WTC11 (cell line): ENCODE data around the gene CCL25. TPM values are rescaled to one million over a fixed set of nuclear protein-coding genes. Genes with fewer than 3 reads are reported as not detected.

Source experiments
- ATAC-seq: fragments of 200-7000 bp; cut with Tn5 transposase; 2 replicates; pipeline ENCODE4 v1.10.0; 2021; ENCODE audit warnings: mild to moderate bottlenecking, moderate library complexity
- CTCF ChIA-PET: fragments of 300-600 bp; sonication (Branson Sonifier 250); formaldehyde crosslinking; loops from one replicate; lab custom pipeline; 2021; ENCODE audit warnings: antibody characterized with exemption; lab: Charles Lee
- POLR2A ChIA-PET: fragments of 350-600 bp; sonication (Branson Sonifier 250); formaldehyde crosslinking; loops from one replicate; lab custom pipeline; 2021; ENCODE audit warnings: antibody characterized with exemption; lab: Charles Lee
- DNase-seq: peaks from one replicate; pipeline ENCODE4 v3.0.0; 2021; ENCODE audit warnings: low spot score
- H3K27ac Mint-ChIP-seq: 2 replicates; pipeline ENCODE4 v1.8.0; 2021; ENCODE audit warnings: mixed read lengths
- H3K27me3 Mint-ChIP-seq: 2 replicates; pipeline ENCODE4 v1.8.0; 2021; ENCODE audit warnings: low read depth, mild to moderate bottlenecking, moderate library complexity, mixed read lengths
- H3K36me3 Mint-ChIP-seq: 2 replicates; pipeline ENCODE4 v1.8.0; 2021; ENCODE audit warnings: mixed read lengths
- H3K4me1 Mint-ChIP-seq: 2 replicates; pipeline ENCODE4 v1.8.0; 2022; ENCODE audit warnings: mixed read lengths
- H3K4me3 Mint-ChIP-seq: 2 replicates; pipeline ENCODE4 v1.8.0; 2021; ENCODE audit warnings: mild to moderate bottlenecking, moderate library complexity, mixed read lengths
- H3K9me3 Mint-ChIP-seq: 2 replicates; pipeline ENCODE4 v1.8.0; 2021; ENCODE audit warnings: mixed read lengths
- ATF6 ChIP-seq: sonication (generic); formaldehyde crosslinking; IDR thresholded peaks from 2 replicates; pipeline ENCODE4 v1.8.1; 2023; ENCODE audit warnings: mild to moderate bottlenecking, missing genetic modification reagents
- CREB1 ChIP-seq: sonication (generic); formaldehyde crosslinking; IDR thresholded peaks from 2 replicates; pipeline ENCODE4 v1.8.0; 2023; ENCODE audit warnings: mild to moderate bottlenecking, missing genetic modification reagents
- CTCF ChIP-seq: fragments of 200-600 bp; IDR thresholded peaks from 2 replicates; pipeline ENCODE4 v1.8.0; 2022; ENCODE audit warnings: antibody characterized with exemption
- E2F4 ChIP-seq: sonication (generic); formaldehyde crosslinking; IDR thresholded peaks from 2 replicates; pipeline ENCODE4 v1.8.1; 2022; ENCODE audit warnings: low read depth, mild to moderate bottlenecking, moderate library complexity, missing genetic modification reagents, borderline replicate concordance
- ERG ChIP-seq: fragments of 250-450 bp; sonication (Bioruptor Pico); IDR thresholded peaks from 2 replicates; pipeline ENCODE4 v1.8.0; 2021; ENCODE audit warnings: mild to moderate bottlenecking
- FOXK1 ChIP-seq: sonication (generic); formaldehyde crosslinking; IDR thresholded peaks from 2 replicates; pipeline ENCODE4 v1.8.0; 2022; ENCODE audit warnings: mild to moderate bottlenecking, moderate library complexity, missing genetic modification reagents
- HMGA2 ChIP-seq: fragments of 250-450 bp; sonication (Bioruptor Pico); IDR thresholded peaks from 2 replicates; pipeline ENCODE4 v1.4.0; 2021; ENCODE audit warnings: mild to moderate bottlenecking, moderate library complexity
- MXD4 ChIP-seq: fragments of 250-450 bp; sonication (Bioruptor Pico); IDR thresholded peaks from 2 replicates; pipeline ENCODE4 v1.8.0; 2021; ENCODE audit warnings: mild to moderate bottlenecking, moderate library complexity, borderline replicate concordance
- MYBL2 ChIP-seq: sonication (generic); formaldehyde crosslinking; IDR thresholded peaks from 2 replicates; pipeline ENCODE4 v1.8.1; 2023; ENCODE audit warnings: mild to moderate bottlenecking, moderate library complexity, missing genetic modification reagents
- NFYB ChIP-seq: sonication (generic); formaldehyde crosslinking; conservative IDR thresholded peaks from 2 replicates; pipeline ENCODE4 v1.8.0; 2022; ENCODE audit warnings: low read depth, missing genetic modification reagents
- NR1H2 ChIP-seq: sonication (generic); formaldehyde crosslinking; IDR thresholded peaks from 2 replicates; pipeline ENCODE4 v1.9.0; 2021; ENCODE audit warnings: mild to moderate bottlenecking, moderate library complexity, missing genetic modification reagents
- PRDM15 ChIP-seq: sonication (generic); formaldehyde crosslinking; IDR thresholded peaks from 2 replicates; pipeline ENCODE4 v1.8.0; 2022; ENCODE audit warnings: missing genetic modification reagents
- SOX15 ChIP-seq: fragments of 250-450 bp; sonication (Bioruptor Pico); IDR thresholded peaks from 2 replicates; pipeline ENCODE4 v1.9.0; 2021; ENCODE audit warnings: mild to moderate bottlenecking
- TEAD4 ChIP-seq: sonication (generic); formaldehyde crosslinking; IDR thresholded peaks from 2 replicates; pipeline ENCODE4 v1.8.0; 2022; ENCODE audit warnings: mild to moderate bottlenecking, missing genetic modification reagents
- USF1 ChIP-seq: sonication (generic); formaldehyde crosslinking; IDR thresholded peaks from 2 replicates; pipeline ENCODE4 v1.8.0; 2022; ENCODE audit warnings: mild to moderate bottlenecking, missing genetic modification reagents
- USF2 ChIP-seq: sonication (generic); formaldehyde crosslinking; IDR thresholded peaks from 2 replicates; pipeline ENCODE4 v1.8.1; 2023; ENCODE audit warnings: mild to moderate bottlenecking, missing genetic modification reagents, moderate library complexity
- ZMAT4 ChIP-seq: fragments of 250-450 bp; sonication (Bioruptor Pico); IDR thresholded peaks from 2 replicates; pipeline ENCODE4 v1.9.0; 2021; ENCODE audit warnings: mild to moderate bottlenecking
- ZNF423 ChIP-seq: fragments of 250-450 bp; sonication (Bioruptor Pico); IDR thresholded peaks from 2 replicates; pipeline ENCODE4 v2.1.2; 2022; ENCODE audit warnings: mild to moderate bottlenecking, moderate library complexity
- total RNA-seq: library from RNA; stranded (reverse); gene quantifications from 3 replicates; pipeline ENCODE4 v1.2.3, GENCODE V29; 2021

Gene CCL25
- total RNA-seq, 1 experiment from 2014 or later = not detected

GRCh38 chr19:8089664-8090601, 37.4 kb downstream of the CCL25 start:
- POLR2A ChIA-PET = interaction anchor here (0.6 kb wide), 1 partner anchor 244 kb away, joined by 3 read pairs; no protein-coding TSS in a partner anchor
- TF ChIP-seq HMGA2 (CRISPR knock-in tag) (no peak), USF1 (CRISPR knock-in tag) (peak; percentile 45; the same call in 1 of the 2 replicates), USF2 (CRISPR knock-in tag) (peak; percentile 77), NFYB (CRISPR knock-in tag) (peak; percentile 50)
- no peak overlapping the region for H3K27ac Mint-ChIP-seq
- H3K27me3 Mint-ChIP-seq = no peaks in the 10 kb centered on the region; the same call in 1 of the 2 replicates
- H3K4me3 Mint-ChIP-seq = no peak overlapping the region
- peaks cover 45% of the 10 kb centered on the region for H3K36me3 Mint-ChIP-seq
- peak; percentile 41 for ATAC-seq
- peaks cover 5% of the 10 kb centered on the region for H3K9me3 Mint-ChIP-seq
- no peaks in the 10 kb centered on the region for H3K4me1 Mint-ChIP-seq
- CTCF ChIA-PET = interaction anchor here (1.1 kb wide), 1 partner anchor 87 kb away, joined by 3 read pairs; no protein-coding TSS in a partner anchor
- no peak for DNase-seq

- no peaks in the 10 kb centered on the region; the same call in 1 of the 2 replicates for H3K27me3 Mint-ChIP-seq
- no peak overlapping the region for H3K4me3 Mint-ChIP-seq
- no peak overlapping the region for H3K27ac Mint-ChIP-seq
- DNase-seq (no peak), ATAC-seq (no peak)
- peaks cover 53% of the 10 kb centered on the region for H3K36me3 Mint-ChIP-seq
- peaks cover 14% of the 10 kb centered on the region for H3K9me3 Mint-ChIP-seq
- ChIA-PET POLR2A (interaction anchor here (0.6 kb wide), 2 partner anchors 238 to 243 kb away, joined by 3 to 11 read pairs; no protein-coding TSS in a partner anchor), CTCF (interaction anchor here (1.1 kb wide), 1 partner anchor 88 kb away, joined by 3 read pairs; no protein-coding TSS in a partner anchor)
- no peaks in the 10 kb centered on the region for H3K4me1 Mint-ChIP-seq
- no peak for TF ChIP-seq FOXK1 (CRISPR knock-in tag)
- no peak for TF ChIP-seq ERG (CRISPR knock-in tag)
- TF ChIP-seq ZMAT4 (CRISPR knock-in tag) = no peak
- TF ChIP-seq CTCF = no peak
- no peak for TF ChIP-seq ATF6
- no peak for TF ChIP-seq E2F4 (CRISPR knock-in tag)
- no peak for TF ChIP-seq MYBL2
- no peak for TF ChIP-seq PRDM15 (CRISPR knock-in tag)
- TF ChIP-seq NR1H2 (CRISPR knock-in tag) = no peak
- TF ChIP-seq CREB1 = no peak
- TF ChIP-seq SOX15 = no peak
- no peak for TF ChIP-seq TEAD4 (CRISPR knock-in tag)
- no peak for TF ChIP-seq HMGA2 (CRISPR knock-in tag)
- no peak for TF ChIP-seq MXD4 (CRISPR knock-in tag)
- no peak for TF ChIP-seq ZNF423
Observed at GRCh38 chr19:8090950-8091349, 38.4 kb downstream of the CCL25 start.
